Liver (tissue), 9 donors: ENCODE results near the gene CHPF2. TPM values are rescaled to one million over a fixed set of nuclear protein-coding genes. Genes with fewer than 3 reads are reported as not detected.

Experiments used
- DNase-seq: peaks from one replicate; pipeline ENCODE4 v3.0.0-alpha.2; 2017; ENCODE audit warnings: low spot score
- H3K27ac ChIP-seq, 2 donors: one replicate each; pipeline ENCODE4 v1.7.0; 2013; ENCODE audit warnings: inconsistent platforms in 2 of 2, low read length in 2 of 2, control low read depth in 1 of 2, low read depth in 1 of 2, mild to moderate bottlenecking in 1 of 2
- H3K27me3 ChIP-seq, 4 donors: one replicate each; pipeline versions ENCODE4 v1.6.1 to v1.7.0; 2013; ENCODE audit warnings: low read length in 3 of 4, inconsistent platforms in 1 of 4, mild to moderate bottlenecking in 1 of 4, moderate library complexity in 1 of 4; ENCODE audit not compliant: control insufficient read depth in 4 of 4, insufficient read depth in 4 of 4
- H3K36me3 ChIP-seq, 4 donors: one replicate each; pipeline versions ENCODE4 v1.6.1 to v1.7.0; 2013; ENCODE audit warnings: low read length in 3 of 4, mild to moderate bottlenecking in 3 of 4, low read depth in 1 of 4, moderate library complexity in 1 of 4; ENCODE audit not compliant: control insufficient read depth in 4 of 4, insufficient read depth in 3 of 4
- H3K4me1 ChIP-seq, 4 donors: one replicate each; pipeline versions ENCODE4 v1.6.1 to v1.7.0; 2013; ENCODE audit warnings: low read length in 3 of 4, mild to moderate bottlenecking in 3 of 4, moderate library complexity in 1 of 4; ENCODE audit not compliant: control insufficient read depth in 4 of 4, insufficient read depth in 4 of 4
- H3K4me3 ChIP-seq, 3 donors: one replicate each; pipeline versions ENCODE4 v1.6.1 to v1.7.0; 2013; ENCODE audit warnings: low read length in 3 of 3, control low read depth in 1 of 3, low read depth in 1 of 3, mild to moderate bottlenecking in 1 of 3
- H3K9ac ChIP-seq, 2 donors: one replicate each; pipeline ENCODE4 v1.7.0; 2013; ENCODE audit warnings: low read length in 2 of 2, mild to moderate bottlenecking in 2 of 2, moderate library complexity in 2 of 2, control low read depth in 1 of 2, low read depth in 1 of 2
- H3K9me3 ChIP-seq, 4 donors: one replicate each; pipeline versions ENCODE4 v1.6.1 to v1.7.0; 2013; ENCODE audit warnings: low read length in 3 of 4; ENCODE audit not compliant: control insufficient read depth in 4 of 4
- CTCF ChIP-seq: fragments of 150-350 bp; IDR thresholded peaks from 2 replicates; pipeline ENCODE4 v1.5.1; 2017; ENCODE audit warnings: improper control_type of control experiment, low read depth, low read length; ENCODE audit not compliant: missing input control
- EGR1 ChIP-seq, 2 donors: IDR thresholded peaks; 2 replicates each; pipeline ENCODE4 v1.6.1; 2016 to 2018; ENCODE audit warnings: antibody characterized with exemption in 2 of 2, low read depth in 2 of 2
- FOXA1 ChIP-seq: IDR thresholded peaks from 2 replicates; pipeline ENCODE4 v1.6.1; 2016; ENCODE audit warnings: antibody characterized with exemption
- GABPA ChIP-seq, 2 donors: IDR thresholded peaks in 1 of 2; conservative IDR thresholded peaks in 1 of 2; 2 replicates each; pipeline ENCODE4 v1.6.1; 2016; ENCODE audit warnings: antibody characterized with exemption in 2 of 2, mild to moderate bottlenecking in 1 of 2, moderate library complexity in 1 of 2
- HNF4A ChIP-seq, 2 donors: conservative IDR thresholded peaks; 2 replicates each; pipeline ENCODE4 v1.6.1; 2016; ENCODE audit warnings: antibody characterized with exemption in 2 of 2, mild to moderate bottlenecking in 2 of 2
- HNF4G ChIP-seq: IDR thresholded peaks from 2 replicates; pipeline ENCODE4 v1.6.1; 2016; ENCODE audit warnings: antibody characterized with exemption
- JUND ChIP-seq, 2 donors: IDR thresholded peaks; 2 replicates each; pipeline ENCODE4 v1.6.1; 2016; ENCODE audit warnings: antibody characterized with exemption in 2 of 2
- MAX ChIP-seq: IDR thresholded peaks from 2 replicates; pipeline ENCODE4 v1.6.1; 2016; ENCODE audit warnings: antibody characterized with exemption
- NR2F2 ChIP-seq: IDR thresholded peaks from 2 replicates; pipeline ENCODE4 v1.6.1; 2016; ENCODE audit warnings: antibody characterized with exemption
- RAD21 ChIP-seq, 2 donors: IDR thresholded peaks; 2 replicates each; pipeline ENCODE4 v1.6.1; 2016; ENCODE audit warnings: antibody characterized with exemption in 2 of 2, mild to moderate bottlenecking in 2 of 2
- RXRA ChIP-seq, 2 donors: IDR thresholded peaks; 2 replicates each; pipeline ENCODE4 v1.6.1; 2017 to 2018; ENCODE audit warnings: antibody characterized with exemption in 2 of 2, mild to moderate bottlenecking in 1 of 2
- SP1 ChIP-seq: IDR thresholded peaks from 2 replicates; pipeline ENCODE4 v1.6.1; 2018; ENCODE audit warnings: antibody characterized with exemption, mild to moderate bottlenecking
- TAF1 ChIP-seq: conservative IDR thresholded peaks from 2 replicates; pipeline ENCODE4 v1.6.1; 2016; ENCODE audit warnings: antibody characterized with exemption, mild to moderate bottlenecking
- YY1 ChIP-seq: IDR thresholded peaks from 2 replicates; pipeline ENCODE4 v1.6.1; 2016; ENCODE audit warnings: antibody characterized with exemption, mild to moderate bottlenecking
- ZBTB33 ChIP-seq: IDR thresholded peaks from 2 replicates; pipeline ENCODE4 v1.6.1; 2016; ENCODE audit warnings: antibody characterized with exemption
- WGBS: extraction: QIAGEN DNeasy Blood & Tissue Kit; methylation state at CpG from one replicate; pipeline ENCODE4 v1.1.7; 2013; 5-methylcytosine and 5-hydroxymethylcytosine counted together
- polyA plus RNA-seq, 2 donors: library from polyadenylated mRNA; stranded (reverse) in 1 of 2; unstranded in 1 of 2; fragments of 200-250 nt in 1 of 2; fragments of >200 nt in 1 of 2; fragmentation: Nextera tagmentation in 1 of 2; extraction: Ambion mirVana in 1 of 2; gene quantifications; one replicate each; pipeline versions ENCODE4 v1.2.1 to v1.2.3, GENCODE V29; 2013 to 2015
- total RNA-seq, 2 donors: library from RNA; depleted of rRNA; stranded (reverse); fragments of >200 nt; gene quantifications; one replicate each; pipeline ENCODE4 v1.2.3, GENCODE V29; 2014
- donor health status: healthy.
- donor health status: healthy.
- donor health status: healthy.
- donor health status: healthy.
- donor health status: healthy.

The CHPF2 gene
- total and polyA plus RNA-seq, 4 donors: 4.1 to 19.7 (median 18.1) TPM

GRCh38 chr7:151236406-151236805, 4.1 kb downstream of the CHPF2 start:
- Histone ChIP-seq H3K4me3 (no peak overlapping the region), H3K9ac (no peak overlapping the region)
- WGBS: 95% methylated on average over 13 of the region's 13 CpGs

GRCh38 chr7:151237244-151238189, 5.2 kb downstream of the CHPF2 start:
- TF ChIP-seq FOXA1: no peak
- H3K27me3 ChIP-seq: no peaks in the 10 kb centered on the region
- no peak overlapping the region for H3K4me3 ChIP-seq
- H3K36me3 ChIP-seq: peaks cover 2 to 27% (median 10%) of the 10 kb centered on the region in 4 donors
- H3K4me1 ChIP-seq: peaks cover 0 to 17% (median 11%) of the 10 kb centered on the region in 4 donors
- no peak for DNase-seq
- WGBS: 94% methylated on average over 44 of the region's 44 CpGs
- no peak overlapping the region for H3K9ac ChIP-seq
- H3K27ac ChIP-seq: no peak overlapping the region
- no peaks in the 10 kb centered on the region for H3K9me3 ChIP-seq

More at GRCh38 chr7:151236406-151236805, 4.1 kb downstream of the CHPF2 start:
- no peak for TF ChIP-seq SP1
- TF ChIP-seq YY1: no peak
- TF ChIP-seq HNF4A (conservative IDR thresholded peaks at IDR 0.05): no peak
- TF ChIP-seq GABPA (IDR thresholded peaks at IDR 0.05 in 1 of 2, conservative IDR thresholded peaks at IDR 0.05 in 1 of 2): no peak
- TF ChIP-seq FOXA1: no peak
- no peak for TF ChIP-seq EGR1 (IDR thresholded peaks at IDR 0.05; ENCODE audit: low read depth in 2 of 2)
- no peak for TF ChIP-seq CTCF
- no peak for TF ChIP-seq NR2F2
- TF ChIP-seq JUND (IDR thresholded peaks at IDR 0.05): no peak
- no peak for TF ChIP-seq ZBTB33
- TF ChIP-seq TAF1: no peak
- TF ChIP-seq MAX: no peak
- no peak for TF ChIP-seq RAD21 (IDR thresholded peaks at IDR 0.05)
- no peak for TF ChIP-seq RXRA (IDR thresholded peaks at IDR 0.05)
- no peak for TF ChIP-seq HNF4G
- peaks cover 2 to 27% (median 10%) of the 10 kb centered on the region in 4 donors for H3K36me3 ChIP-seq
- H3K9me3 ChIP-seq: no peaks in the 10 kb centered on the region
- no peak for DNase-seq
- peaks cover 0 to 23% (median 18%) of the 10 kb centered on the region in 4 donors for H3K4me1 ChIP-seq
- H3K27ac ChIP-seq: no peak overlapping the region
- no peaks in the 10 kb centered on the region for H3K27me3 ChIP-seq
